GM18519 (cell line): Measurements from ENCODE around the gene CRISP2.

ENCODE experiments used
- ATAC-seq: cut with Tn5 transposase; IDR thresholded peaks from one replicate; pipeline ENCODE4 v1.9.1; 2021; ENCODE audit warnings: mild to moderate bottlenecking, moderate library complexity; ENCODE audit not compliant: unreplicated experiment, low FRiP score

Gene CRISP2

DNA sequence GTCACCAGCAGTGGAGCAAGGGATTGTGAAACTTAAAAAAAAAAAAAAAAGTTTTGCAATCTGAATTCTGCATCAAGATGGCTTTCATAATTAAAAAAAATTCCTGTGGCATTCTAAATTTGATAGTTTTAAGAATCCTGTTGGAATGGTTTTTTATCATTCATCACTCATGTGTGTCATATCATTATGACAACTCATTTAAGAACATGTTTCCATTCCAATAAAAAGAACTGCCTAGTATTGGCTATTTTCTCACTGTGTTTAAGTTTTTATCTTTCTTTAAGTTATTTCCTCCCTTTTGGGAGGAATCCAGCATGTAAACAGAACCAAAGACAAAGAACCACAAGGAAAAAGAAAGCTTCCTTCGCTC, 50.5 kb downstream of the CRISP2 start:
- no peak for ATAC-seq

DNA sequence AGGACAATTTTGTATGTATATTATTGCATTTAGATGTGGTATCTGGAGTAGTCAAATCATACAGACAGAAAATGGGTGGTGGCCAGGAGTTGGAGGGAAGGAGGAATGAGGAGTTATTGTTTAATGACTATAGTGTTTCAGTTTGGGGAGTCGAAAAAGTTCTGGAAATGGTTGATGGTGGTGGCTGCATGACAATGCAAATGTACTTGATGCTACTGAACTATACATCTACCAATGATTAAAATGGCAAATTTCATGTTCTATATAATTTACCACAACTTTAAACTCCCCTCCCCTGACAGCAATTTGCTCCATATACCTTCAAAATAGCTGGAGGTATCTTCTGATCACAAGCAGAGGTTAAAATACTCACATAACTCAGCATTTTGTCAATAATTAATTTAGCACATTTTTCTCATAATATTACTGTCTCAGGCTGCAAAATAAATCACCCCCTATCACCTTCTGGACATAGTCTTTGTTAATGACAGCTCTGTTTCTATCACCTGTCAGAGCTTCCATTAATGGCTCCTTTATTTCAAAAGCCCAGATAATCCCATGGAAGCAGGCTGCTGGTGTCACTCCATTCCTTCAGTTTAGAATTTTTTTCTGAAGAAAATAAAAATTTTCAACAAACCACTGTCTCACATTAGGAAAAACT, 51.0 kb downstream of the CRISP2 start:
- ATAC-seq, result no peak

DNA sequence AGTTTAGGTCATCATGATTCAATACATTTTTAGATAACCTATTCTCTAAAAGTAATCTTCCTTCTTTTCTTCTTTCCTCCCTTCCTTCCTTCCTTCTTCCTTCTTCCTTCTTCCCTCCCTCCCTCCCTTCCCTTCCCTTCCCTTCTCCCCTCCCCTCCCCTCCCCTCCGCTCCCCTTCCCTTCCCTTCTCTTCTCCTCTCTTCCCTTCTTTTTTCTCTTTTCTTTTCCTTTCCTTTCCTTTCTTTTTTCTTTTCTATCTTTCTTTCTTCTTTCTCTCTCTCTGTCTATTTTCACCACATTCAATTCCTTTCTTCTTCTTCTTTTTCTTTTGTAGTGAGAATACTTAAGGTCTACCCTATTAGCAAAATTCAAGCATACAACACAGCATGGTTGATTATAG, 59.4 kb downstream of the CRISP2 start:
- no peak for ATAC-seq

DNA sequence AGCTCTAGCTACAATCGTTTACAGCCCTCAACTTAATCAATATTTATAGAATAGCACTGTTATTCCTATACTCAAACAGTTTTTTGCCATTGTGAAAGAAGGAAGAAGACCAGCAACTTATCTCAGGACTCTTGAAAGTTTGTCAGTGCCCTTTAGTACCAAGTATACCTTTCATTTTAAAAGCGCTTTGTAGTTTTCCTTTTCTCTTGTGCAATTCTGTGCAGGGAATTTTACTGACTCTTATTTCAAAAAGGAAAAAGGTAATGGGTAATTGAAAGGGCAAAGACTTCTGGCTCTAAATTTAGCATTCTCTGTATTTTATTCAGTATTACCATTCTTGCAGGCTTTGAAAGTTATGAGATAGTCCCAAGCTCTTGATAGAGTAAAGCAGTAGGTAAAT, 59.9 kb downstream of the CRISP2 start:
- no peak for ATAC-seq

DNA sequence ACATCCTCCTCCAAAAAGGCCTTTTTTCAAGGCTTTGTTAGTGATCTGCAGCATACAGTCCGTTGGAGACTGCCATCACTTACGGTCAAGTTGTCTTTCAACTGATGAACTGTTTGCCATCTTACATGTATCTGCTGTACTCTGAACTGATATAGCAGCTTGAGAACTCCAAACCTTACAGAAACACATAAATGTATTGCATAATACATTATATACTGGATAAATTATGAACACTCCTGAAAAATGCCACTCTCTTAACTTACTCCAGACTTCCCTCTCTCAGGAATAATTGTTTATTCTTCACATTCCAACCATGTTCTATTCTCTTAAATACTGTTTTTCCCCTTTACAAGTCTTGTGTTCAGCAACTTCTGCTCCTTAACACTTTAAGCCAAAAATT, 62.1 kb downstream of the CRISP2 start:
- no peak for ATAC-seq

DNA sequence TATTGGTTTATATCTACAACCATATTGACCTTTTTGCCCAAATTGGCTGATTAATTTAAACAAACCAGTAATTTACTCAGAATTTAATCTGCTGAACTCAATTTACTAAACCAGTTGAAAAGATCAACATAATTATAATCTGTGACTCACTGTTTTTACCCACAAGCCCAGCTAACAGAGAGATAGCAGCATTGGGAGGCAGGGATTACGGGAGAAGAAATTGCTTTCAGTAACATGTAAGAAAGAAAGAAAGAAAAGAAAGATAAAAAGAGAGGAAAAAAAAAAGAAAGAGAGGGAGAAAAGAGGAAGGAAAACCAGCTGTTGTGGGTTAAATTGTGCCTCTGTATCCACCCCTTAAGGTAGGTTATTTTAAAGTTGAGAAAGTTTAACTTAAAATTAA, 63.4 kb downstream of the CRISP2 start:
- ATAC-seq, result no peak

DNA sequence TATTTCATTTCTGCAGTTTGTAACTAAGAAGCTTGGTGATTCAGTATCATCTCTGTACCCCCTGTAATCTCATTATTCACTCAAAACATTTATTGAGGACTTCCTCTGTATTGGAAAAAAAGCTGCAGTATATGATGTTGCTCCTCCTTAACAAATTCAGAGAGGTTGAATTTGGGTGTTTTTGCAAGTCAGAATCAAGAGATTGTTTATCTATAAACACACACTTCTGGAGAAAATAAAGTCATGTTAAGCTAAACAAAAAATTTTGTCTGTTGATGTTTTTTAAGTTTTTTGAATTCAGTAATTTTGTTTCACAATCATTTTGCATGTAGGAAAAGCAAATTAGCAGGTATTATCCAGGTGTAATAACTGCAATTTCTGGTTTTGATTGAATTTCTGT, 65.3 kb downstream of the CRISP2 start:
- ATAC-seq, result no peak

DNA sequence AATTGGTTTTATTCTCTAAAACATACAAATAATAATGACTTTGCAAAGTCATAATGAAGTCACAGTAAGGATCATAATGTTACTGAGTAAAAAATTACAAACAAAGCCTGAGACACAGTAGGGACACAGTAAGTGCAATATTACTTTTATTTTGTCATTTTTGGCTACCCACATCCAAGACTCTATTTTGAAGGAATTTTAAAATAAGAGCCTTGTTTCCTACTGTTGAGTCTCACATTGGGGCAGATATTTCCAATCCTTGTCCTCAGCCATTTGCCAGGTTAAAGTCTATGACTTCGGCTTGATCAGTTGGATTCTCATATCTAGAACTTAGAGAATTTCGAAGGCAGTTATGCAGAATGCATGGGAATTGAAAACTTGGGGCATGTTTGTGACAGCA, 65.9 kb downstream of the CRISP2 start:
- ATAC-seq, result no peak

DNA sequence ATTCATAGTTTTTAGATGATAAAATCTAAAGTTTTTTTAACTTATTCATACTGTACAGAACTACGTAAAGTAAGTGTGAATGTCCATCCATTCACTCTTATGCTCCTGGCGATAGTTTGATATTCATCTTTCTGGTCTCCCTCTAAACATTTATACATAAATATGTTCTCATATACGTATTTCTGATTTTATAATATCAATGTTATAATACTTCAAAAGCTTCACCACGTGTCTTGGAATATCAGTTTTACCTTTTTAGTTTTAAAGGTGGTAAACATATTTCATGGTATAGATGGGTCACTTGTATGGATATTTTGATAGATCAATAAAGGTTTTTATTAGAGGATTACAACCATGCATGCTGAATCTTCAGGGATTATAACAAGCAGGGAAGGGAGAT, 66.4 kb downstream of the CRISP2 start:
- no peak for ATAC-seq

DNA sequence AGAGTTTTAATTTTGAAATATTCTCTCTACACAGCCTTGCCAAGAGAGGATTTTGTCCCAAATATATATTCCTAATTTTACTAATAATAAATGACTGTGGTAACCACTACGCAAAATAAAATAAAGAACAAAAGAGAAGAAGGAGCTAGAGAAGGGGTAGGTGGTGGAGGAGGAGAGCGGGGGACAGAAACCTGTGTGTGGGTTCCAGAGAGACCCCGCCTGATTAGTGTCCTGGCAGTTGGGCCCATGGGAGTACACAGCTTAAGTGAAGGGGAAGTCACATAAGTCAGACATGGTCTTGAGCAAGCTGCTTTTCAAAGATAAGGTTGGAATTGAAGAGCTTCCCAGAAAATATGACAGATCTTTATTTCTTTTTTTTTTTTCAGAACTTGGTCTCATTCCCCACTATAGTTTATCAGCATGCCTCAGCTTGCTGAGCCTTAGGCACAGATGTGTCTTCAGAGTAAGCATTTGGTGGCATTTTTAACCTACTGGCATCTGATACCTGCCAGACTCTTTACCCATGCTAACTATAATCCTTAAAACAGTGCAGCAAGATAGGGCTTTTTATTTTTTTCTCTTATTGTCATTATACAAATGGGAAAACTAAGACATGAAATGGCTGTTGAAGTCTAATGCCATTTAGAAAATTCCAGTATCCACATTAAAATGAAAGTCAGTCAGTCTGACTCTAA, 67.1 kb downstream of the CRISP2 start:
- no peak for ATAC-seq

DNA sequence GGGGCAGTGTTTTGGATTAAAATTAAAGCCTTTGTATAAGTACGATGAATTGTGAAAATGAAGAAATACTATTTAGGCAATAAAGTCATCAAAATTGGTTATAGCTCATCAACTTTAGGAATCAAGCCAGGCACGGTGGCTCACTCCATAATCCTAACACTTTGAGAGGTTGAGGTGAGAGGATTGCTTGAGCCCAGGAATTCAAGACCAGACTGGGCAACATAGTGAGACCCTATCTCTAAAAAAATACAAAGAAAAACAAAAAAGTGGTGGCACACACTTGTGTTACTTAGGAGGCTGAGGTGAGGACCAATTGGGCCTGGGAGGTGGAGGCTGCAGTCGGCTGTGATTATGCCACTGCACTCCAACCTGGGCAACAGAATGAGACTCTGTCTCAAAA, 68.2 kb downstream of the CRISP2 start:
- no peak for ATAC-seq
